Neural cell (in vitro differentiated cells): ENCODE measurements around the gene WDR77.

Source experiments
- CTCF ChIP-seq: fragments of 450-650 bp; IDR thresholded peaks from 2 replicates; pipeline ENCODE4 v1.5.1; 2014; ENCODE audit warnings: antibody characterized with exemption, mild to moderate bottlenecking, moderate library complexity; ENCODE audit not compliant: poor library complexity, severe bottlenecking
- EP300 ChIP-seq: fragments of 450-650 bp; conservative IDR thresholded peaks from 2 replicates; pipeline ENCODE4 v1.6.1; 2014; ENCODE audit warnings: antibody characterized with exemption, mild to moderate bottlenecking, moderate library complexity; ENCODE audit not compliant: poor library complexity, severe bottlenecking
- MXI1 ChIP-seq: fragments of 450-650 bp; conservative IDR thresholded peaks from 2 replicates; pipeline ENCODE4 v1.6.1; 2014; ENCODE audit warnings: antibody characterized with exemption, mild to moderate bottlenecking; ENCODE audit not compliant: poor library complexity, severe bottlenecking
- POLR2AphosphoS5 ChIP-seq: IDR thresholded peaks from 2 replicates; pipeline ENCODE4 v1.6.1; 2012
- RAD21 ChIP-seq: fragments of 450-650 bp; conservative IDR thresholded peaks from 2 replicates; pipeline ENCODE4 v1.6.1; 2014; ENCODE audit warnings: antibody characterized with exemption, mild to moderate bottlenecking, moderate library complexity

GRCh38 chr1:111474521-111474920 lies 25.5 kb upstream of the WDR77 start:
- TF ChIP-seq RAD21 (no peak), CTCF (no peak), EP300 (no peak), MXI1 (no peak), POLR2AphosphoS5 (no peak)
